ENCODE results near the gene CYB5R2.

DNA sequence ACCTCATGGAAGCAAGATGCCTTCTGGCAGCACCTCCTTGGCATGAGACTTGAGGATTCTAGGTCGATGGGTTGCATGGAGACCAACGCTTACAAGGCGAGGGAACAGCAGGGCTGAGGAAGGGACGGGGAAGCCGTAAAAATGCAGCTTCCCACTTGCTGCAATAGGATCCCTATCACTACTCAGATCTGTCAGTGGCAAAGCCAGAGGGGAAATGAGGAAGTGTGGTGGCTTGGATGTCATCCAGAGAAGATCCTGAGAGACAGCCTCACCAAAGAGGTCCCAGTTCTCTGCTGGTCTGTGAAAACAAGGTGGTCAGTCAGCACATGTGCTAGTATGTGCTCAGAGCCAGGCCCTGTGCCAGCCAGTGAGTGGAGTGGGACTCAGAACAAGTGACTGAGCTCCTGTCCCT lies 22.2 kb downstream of the CYB5R2 start:
- TF ChIP-seq EP300 (IDR thresholded peaks at IDR 0.05; ENCODE audit: borderline replicate concordance in 1 of 2, low read depth in 1 of 2, low read length in 1 of 2) (no peak), MEF2A (IDR thresholded peaks at IDR 0.05; ENCODE audit: borderline replicate concordance, low read depth) (no peak)
- TF ChIP-seq, protein P1, sequence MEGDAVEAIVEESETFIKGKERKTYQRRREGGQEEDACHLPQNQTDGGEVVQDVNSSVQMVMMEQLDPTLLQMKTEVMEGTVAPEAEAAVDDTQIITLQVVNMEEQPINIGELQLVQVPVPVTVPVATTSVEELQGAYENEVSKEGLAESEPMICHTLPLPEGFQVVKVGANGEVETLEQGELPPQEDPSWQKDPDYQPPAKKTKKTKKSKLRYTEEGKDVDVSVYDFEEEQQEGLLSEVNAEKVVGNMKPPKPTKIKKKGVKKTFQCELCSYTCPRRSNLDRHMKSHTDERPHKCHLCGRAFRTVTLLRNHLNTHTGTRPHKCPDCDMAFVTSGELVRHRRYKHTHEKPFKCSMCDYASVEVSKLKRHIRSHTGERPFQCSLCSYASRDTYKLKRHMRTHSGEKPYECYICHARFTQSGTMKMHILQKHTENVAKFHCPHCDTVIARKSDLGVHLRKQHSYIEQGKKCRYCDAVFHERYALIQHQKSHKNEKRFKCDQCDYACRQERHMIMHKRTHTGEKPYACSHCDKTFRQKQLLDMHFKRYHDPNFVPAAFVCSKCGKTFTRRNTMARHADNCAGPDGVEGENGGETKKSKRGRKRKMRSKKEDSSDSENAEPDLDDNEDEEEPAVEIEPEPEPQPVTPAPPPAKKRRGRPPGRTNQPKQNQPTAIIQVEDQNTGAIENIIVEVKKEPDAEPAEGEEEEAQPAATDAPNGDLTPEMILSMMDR (IDR thresholded peaks at IDR 0.05), result no peak

Data from SK-N-SH (cell line).